ENCODE data around the gene HABP4. TPM values are rescaled to one million over a fixed set of nuclear protein-coding genes. Genes with fewer than 3 reads are reported as not detected.
A peak's percentile ranks its signal among the peaks of the same experiment; 100 is the strongest.

Gene HABP4
- total RNA-seq, 4 donors from 2014 or later = 41.1 to 106 (median 60.0) TPM

DNA sequence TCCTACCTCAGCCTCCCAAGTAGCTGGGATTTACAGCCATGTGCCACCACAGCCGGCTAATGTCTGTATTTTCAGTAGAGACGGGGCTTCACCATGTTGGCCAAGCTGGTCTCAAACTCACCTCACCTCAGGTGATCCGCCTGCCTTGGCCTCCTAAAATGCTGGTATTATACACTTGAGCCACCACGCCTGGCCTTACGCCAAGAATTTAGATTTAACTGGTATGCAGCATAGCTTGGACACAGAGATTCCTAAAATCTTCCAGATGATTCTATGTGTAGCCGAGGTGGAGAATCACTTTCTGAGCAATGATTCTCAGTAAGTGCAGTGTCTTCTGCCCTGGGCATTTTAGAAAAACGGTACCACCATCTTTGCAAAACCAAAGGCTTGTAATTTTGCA is 74.1 kb downstream of the HABP4 start:
- Histone ChIP-seq H3K4me1 (no peaks in the 10 kb centered on the region), H3K9me3 (no peaks in the 10 kb centered on the region), H3K4me3 (no peak overlapping the region), H3K36me3 (peaks cover 0 to 59% of the 10 kb centered on the region in 2 donors), H3K27me3 (no peaks in the 10 kb centered on the region), H3K27ac (peak overlapping the region in 1 of 4 donors; percentile 50)
- WGBS, 2 donors (ENCODE audit: low coverage in 1 of 2) = 71 to 78% methylated on average over 5 to 6 of the region's 7 CpGs
- TF ChIP-seq POLR2A (IDR thresholded peaks at IDR 0.05) (no peak), EP300 (IDR thresholded peaks at IDR 0.05) (no peak), POLR2AphosphoS5 (IDR thresholded peaks at IDR 0.05) (no peak), CTCF (IDR thresholded peaks at IDR 0.05) (no peak)
- ATAC-seq = no peak

- Histone ChIP-seq H3K4me1 (no peaks in the 10 kb centered on the region), H3K27me3 (no peaks in the 10 kb centered on the region), H3K36me3 (peaks cover 0 to 55% of the 10 kb centered on the region in 2 donors), H3K27ac (no peak overlapping the region), H3K4me3 (no peak overlapping the region), H3K9me3 (no peaks in the 10 kb centered on the region)
- no peak for ATAC-seq
- WGBS, 2 donors (ENCODE audit: low coverage in 1 of 2) = 74 to 94% methylated on average over 2 of the region's 2 CpGs
- TF ChIP-seq EP300 (IDR thresholded peaks at IDR 0.05) (no peak), CTCF (IDR thresholded peaks at IDR 0.05) (no peak), POLR2A (IDR thresholded peaks at IDR 0.05) (no peak), POLR2AphosphoS5 (IDR thresholded peaks at IDR 0.05) (no peak)
These were observed 74.8 kb downstream of the HABP4 start for GRCh38 chr9:96524764-96525163.

DNA sequence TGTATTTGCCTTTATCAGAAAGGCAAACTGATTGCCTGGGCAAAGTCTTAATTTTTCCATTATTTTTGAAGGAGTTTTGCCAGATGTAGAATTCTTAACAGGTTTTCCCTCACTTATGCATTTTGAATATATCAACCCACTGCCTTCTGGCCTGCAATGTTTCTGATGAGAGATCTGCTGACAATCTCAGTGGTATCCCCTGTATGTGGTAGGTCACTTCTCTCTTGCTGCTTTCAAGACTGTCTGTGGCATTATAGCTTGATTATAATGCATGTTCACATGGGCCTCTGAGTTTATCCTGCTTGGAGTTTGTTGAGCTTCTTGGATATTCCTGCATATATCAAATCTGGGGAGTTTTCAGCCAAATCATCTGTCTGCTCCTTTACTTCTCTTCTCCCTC is 82.2 kb downstream of the HABP4 start:
- Histone ChIP-seq H3K27me3 (no peaks in the 10 kb centered on the region), H3K4me3 (no peak overlapping the region)
- ATAC-seq = no peak

DNA sequence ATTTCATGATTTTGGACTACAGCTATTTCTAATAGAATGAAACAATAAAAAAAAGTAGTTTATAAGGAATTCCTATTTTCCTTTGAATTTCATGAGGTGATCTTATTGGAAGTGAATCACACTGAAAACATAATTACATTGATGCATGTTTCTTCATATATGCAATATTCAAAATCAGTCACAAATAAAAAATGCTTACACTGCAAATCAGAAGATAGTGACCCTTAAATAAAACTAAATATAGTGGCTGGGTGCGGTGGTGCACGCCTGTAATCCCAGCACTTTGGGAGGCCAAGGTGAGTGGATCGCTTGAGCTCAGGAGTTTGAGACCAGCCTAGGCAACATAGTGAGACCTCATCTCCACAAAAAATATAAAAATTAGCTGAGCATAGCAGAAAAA is 90.1 kb downstream of the HABP4 start:
- Histone ChIP-seq H3K9me3 (no peaks in the 10 kb centered on the region), H3K27ac (no peak overlapping the region), H3K36me3 (peaks cover 0 to 73% of the 10 kb centered on the region in 2 donors), H3K4me3 (no peak overlapping the region), H3K27me3 (no peaks in the 10 kb centered on the region), H3K4me1 (no peaks in the 10 kb centered on the region)
- 100% methylated on average over 1 to 3 of the region's 3 CpGs for WGBS, 2 donors (ENCODE audit: low coverage in 1 of 2)
- TF ChIP-seq CTCF (IDR thresholded peaks at IDR 0.05) = no peak
- no peak for TF ChIP-seq EP300 (IDR thresholded peaks at IDR 0.05)
- TF ChIP-seq POLR2AphosphoS5 (IDR thresholded peaks at IDR 0.05) = no peak
- TF ChIP-seq POLR2A (IDR thresholded peaks at IDR 0.05) = no peak
- no peak for ATAC-seq

More for the DNA sequence above, 82.2 kb downstream of the HABP4 start:
- Histone ChIP-seq H3K9me3 (no peaks in the 10 kb centered on the region), H3K27ac (no peak overlapping the region), H3K36me3 (peaks cover 0 to 61% of the 10 kb centered on the region in 2 donors), H3K4me1 (no peaks in the 10 kb centered on the region)
- no peak for TF ChIP-seq POLR2A (IDR thresholded peaks at IDR 0.05)
- TF ChIP-seq POLR2AphosphoS5 (IDR thresholded peaks at IDR 0.05) = no peak

Other genes with a start within 250 kb of the HABP4 start
- under 1 TPM in 3 of 4 donors, not detected in 1; 0.40 to 0.81 (median 0.78) TPM for gene HSD17B3, start 148.0 kb upstream of the HABP4 start, total RNA-seq
- 10 to 100 TPM; 16.6 to 39.3 (median 26.1) TPM for gene SLC35D2, start 66.5 kb upstream of the HABP4 start, total RNA-seq
- 1 to 10 TPM; 1.4 to 3.7 (median 2.5) TPM for gene ZNF367, start 31.8 kb upstream of the HABP4 start, total RNA-seq
- gene CDC14B, start 169.7 kb downstream of the HABP4 start, total RNA-seq = 10 to 100 TPM; 19.8 to 28.8 (median 23.6) TPM
- 10 to 100 TPM; 17.7 to 39.7 (median 26.6) TPM for gene PRXL2C, start 205.1 kb downstream of the HABP4 start, total RNA-seq

Measured in gastroesophageal sphincter (tissue), 4 donors.